Endodermal cell (in vitro differentiated cells): Measurements from ENCODE around the gene CABLES2. TPM values are rescaled to one million over a fixed set of nuclear protein-coding genes. Genes with fewer than 3 reads are reported as not detected.
A peak's percentile ranks its signal among the peaks of the same experiment; 100 is the strongest.

Source experiments
- DNase-seq: peaks from one replicate; pipeline ENCODE4 v3.0.0-alpha.2; 2017
- H3K27ac ChIP-seq: 2 replicates; pipeline ENCODE4 v1.5.1; 2013; ENCODE audit warnings: mild to moderate bottlenecking, low read depth, low read length, moderate library complexity
- H3K27me3 ChIP-seq: 2 replicates; pipeline ENCODE4 v1.6.1; 2013; ENCODE audit warnings: mild to moderate bottlenecking, low read length, moderate library complexity; ENCODE audit not compliant: insufficient read depth, control insufficient read depth, poor library complexity, severe bottlenecking
- H3K36me3 ChIP-seq: 2 replicates; pipeline ENCODE4 v1.7.0; 2013; ENCODE audit warnings: mild to moderate bottlenecking, low read length, moderate library complexity; ENCODE audit not compliant: control insufficient read depth, insufficient read depth
- H3K4me1 ChIP-seq: one replicate; pipeline ENCODE4 v1.7.0; 2013; ENCODE audit warnings: low read length; ENCODE audit not compliant: control insufficient read depth, insufficient read depth
- H3K4me3 ChIP-seq: 2 replicates; pipeline ENCODE4 v1.5.1; 2013; ENCODE audit warnings: mild to moderate bottlenecking, low read length, moderate library complexity
- H3K9ac ChIP-seq: 2 replicates; pipeline ENCODE4 v1.6.1; 2013; ENCODE audit warnings: mild to moderate bottlenecking, low read length, moderate library complexity; ENCODE audit not compliant: poor library complexity, severe bottlenecking; ENCODE audit errors: extremely low read depth
- H3K9me3 ChIP-seq: 2 replicates; pipeline ENCODE4 v1.6.1; 2013; ENCODE audit warnings: mild to moderate bottlenecking, low read length, moderate library complexity; ENCODE audit not compliant: control insufficient read depth
- H3K27ac Mint-ChIP-seq: 2 replicates; pipeline ENCODE4 v1.8.0; 2020; ENCODE audit warnings: mixed read lengths
- H3K27me3 Mint-ChIP-seq: 2 replicates; pipeline ENCODE4 v1.8.0; 2021; ENCODE audit warnings: mild to moderate bottlenecking, mixed read lengths; ENCODE audit not compliant: insufficient read depth
- H3K36me3 Mint-ChIP-seq: 2 replicates; pipeline ENCODE4 v1.8.0; 2020; ENCODE audit warnings: low read depth, mixed read lengths
- H3K4me1 Mint-ChIP-seq: 2 replicates; pipeline ENCODE4 v1.8.0; 2020; ENCODE audit warnings: mixed read lengths
- H3K4me3 Mint-ChIP-seq: 2 replicates; pipeline ENCODE4 v1.8.0; 2020; ENCODE audit warnings: mild to moderate bottlenecking, moderate library complexity, mixed read lengths
- H3K9me3 Mint-ChIP-seq: 2 replicates; pipeline ENCODE4 v1.8.0; 2020; ENCODE audit warnings: mild to moderate bottlenecking, mixed read lengths
- WGBS, 2 experiments: methylation state at CpG; one replicate each; pipeline versions ENCODE4 v1.1.5 to v1.1.7; 2013; ENCODE audit warnings: missing lambda C conversion rate in 2 of 2, mixed read lengths in 1 of 2; ENCODE audit not compliant: insufficient coverage in 1 of 2, insufficient read length in 1 of 2; 5-methylcytosine and 5-hydroxymethylcytosine counted together
- total RNA-seq, 2 donors: library from RNA; stranded (reverse); fragmentation: NEBNext Ultra II Directional in 1 of 2; extraction: Animal tissue kit (Norgen Biotek cat#: 25700) in 1 of 2; gene quantifications; 2 replicates in 1 of 2; 3 replicates in 1 of 2; pipeline ENCODE4 v1.2.1, GENCODE V29; 2021
- TF ChIP-seq, protein P1 (sequence below): fragments of 200-600 bp; sonication (generic); conservative IDR thresholded peaks from 2 replicates; pipeline ENCODE4 v1.5.0; 2021; ENCODE audit warnings: antibody characterized with exemption, mild to moderate bottlenecking

The CABLES2 gene
- total RNA-seq, 2 donors from 2014 or later = 10.4 to 15.6 TPM

DNA sequence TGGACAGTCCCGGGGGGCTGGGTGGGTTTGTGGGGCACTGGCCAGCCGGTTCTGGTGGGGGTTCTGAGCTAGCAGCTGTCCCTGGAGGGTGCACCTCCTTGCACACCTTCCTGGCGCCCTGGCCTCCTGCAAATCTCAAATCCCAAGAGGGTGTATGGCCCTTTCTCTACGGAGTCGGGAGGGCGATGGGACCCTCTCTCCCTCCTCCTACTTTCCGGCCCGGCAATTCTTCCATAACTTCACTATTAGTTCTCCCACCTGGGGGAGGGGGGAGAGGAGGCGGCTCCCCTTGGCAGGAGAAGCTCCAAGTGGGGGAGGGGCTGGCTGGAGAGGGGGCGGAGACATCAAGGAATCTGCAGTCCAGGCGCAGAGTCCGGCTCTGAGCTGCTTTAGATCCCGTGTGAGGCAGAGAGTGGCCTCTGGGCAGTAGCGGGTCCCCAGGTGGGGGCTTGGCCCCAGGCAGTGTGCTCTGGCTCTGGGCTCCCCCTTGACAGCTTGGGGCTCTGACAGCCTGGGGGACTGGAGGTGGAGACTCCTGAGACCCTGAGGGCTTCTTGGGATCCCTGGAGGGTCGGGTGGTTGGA lies 38.6 kb downstream of the CABLES2 start:
- no peaks in the 10 kb centered on the region for H3K36me3 ChIP-seq
- peaks cover 16% of the 10 kb centered on the region for H3K4me1 Mint-ChIP-seq
- no peaks in the 10 kb centered on the region for H3K27me3 ChIP-seq
- DNase-seq = peak; percentile 90
- peak overlapping the region; percentile 51 for H3K27ac ChIP-seq
- H3K4me3 ChIP-seq = peak overlapping the region; percentile 71
- H3K36me3 Mint-ChIP-seq = no peaks in the 10 kb centered on the region
- H3K27ac Mint-ChIP-seq = peak overlapping the region; percentile 44
- peak overlapping the region; percentile 53 for H3K4me3 Mint-ChIP-seq
- WGBS, 2 experiments = 8 to 9% methylated on average over 4 to 13 of the region's 15 CpGs
- H3K9ac ChIP-seq = peak overlapping the region; percentile 25
- H3K4me1 ChIP-seq = peaks cover 34% of the 10 kb centered on the region
- peaks cover 2% of the 10 kb centered on the region for H3K9me3 Mint-ChIP-seq
- peaks cover 3% of the 10 kb centered on the region for H3K27me3 Mint-ChIP-seq
- H3K9me3 ChIP-seq = no peaks in the 10 kb centered on the region
- TF ChIP-seq, protein P1, sequence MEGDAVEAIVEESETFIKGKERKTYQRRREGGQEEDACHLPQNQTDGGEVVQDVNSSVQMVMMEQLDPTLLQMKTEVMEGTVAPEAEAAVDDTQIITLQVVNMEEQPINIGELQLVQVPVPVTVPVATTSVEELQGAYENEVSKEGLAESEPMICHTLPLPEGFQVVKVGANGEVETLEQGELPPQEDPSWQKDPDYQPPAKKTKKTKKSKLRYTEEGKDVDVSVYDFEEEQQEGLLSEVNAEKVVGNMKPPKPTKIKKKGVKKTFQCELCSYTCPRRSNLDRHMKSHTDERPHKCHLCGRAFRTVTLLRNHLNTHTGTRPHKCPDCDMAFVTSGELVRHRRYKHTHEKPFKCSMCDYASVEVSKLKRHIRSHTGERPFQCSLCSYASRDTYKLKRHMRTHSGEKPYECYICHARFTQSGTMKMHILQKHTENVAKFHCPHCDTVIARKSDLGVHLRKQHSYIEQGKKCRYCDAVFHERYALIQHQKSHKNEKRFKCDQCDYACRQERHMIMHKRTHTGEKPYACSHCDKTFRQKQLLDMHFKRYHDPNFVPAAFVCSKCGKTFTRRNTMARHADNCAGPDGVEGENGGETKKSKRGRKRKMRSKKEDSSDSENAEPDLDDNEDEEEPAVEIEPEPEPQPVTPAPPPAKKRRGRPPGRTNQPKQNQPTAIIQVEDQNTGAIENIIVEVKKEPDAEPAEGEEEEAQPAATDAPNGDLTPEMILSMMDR = no peak

DNA sequence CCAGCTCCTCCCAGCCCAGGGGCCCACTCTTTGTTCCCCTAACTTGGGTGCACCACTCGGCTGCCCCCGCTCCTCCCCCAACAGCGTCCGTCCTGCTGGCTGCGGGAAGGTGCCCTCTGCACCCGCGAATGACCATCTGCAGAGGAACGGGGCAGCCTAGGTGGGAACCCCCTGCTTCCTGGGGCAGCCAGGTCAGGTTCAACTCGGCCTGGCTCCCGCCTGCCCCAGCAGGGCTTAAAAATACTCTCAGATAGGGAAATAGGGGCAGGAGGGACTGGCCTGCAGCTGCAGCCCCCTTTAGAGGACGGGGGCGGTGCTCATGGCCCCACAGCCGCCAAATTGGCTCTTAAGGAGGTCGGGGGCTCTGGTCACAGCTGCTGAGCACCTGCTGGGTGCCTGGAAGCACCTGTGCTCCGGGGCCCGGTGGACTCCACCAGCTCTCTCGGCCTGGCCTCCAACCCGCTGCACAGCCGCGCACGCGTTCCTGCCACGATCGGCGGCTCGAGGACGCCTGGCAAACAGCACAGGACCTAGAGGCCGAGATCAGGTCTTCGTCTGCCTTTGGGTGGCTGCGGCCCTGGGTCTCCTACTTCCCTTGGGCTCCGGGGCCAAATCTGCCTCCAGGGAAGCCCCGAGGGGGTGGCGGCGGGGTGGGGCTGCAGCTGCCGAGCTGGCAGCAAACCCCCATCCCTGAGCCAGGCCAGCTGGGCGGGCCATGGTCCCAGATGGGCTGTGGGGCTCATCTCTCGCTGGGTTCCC lies 39.3 kb downstream of the CABLES2 start:
- H3K27me3 ChIP-seq = no peaks in the 10 kb centered on the region
- H3K4me1 ChIP-seq = peaks cover 35% of the 10 kb centered on the region
- peaks cover 19% of the 10 kb centered on the region for H3K4me1 Mint-ChIP-seq
- H3K27me3 Mint-ChIP-seq = peaks cover 3% of the 10 kb centered on the region
- DNase-seq = peak; percentile 87
- H3K36me3 ChIP-seq = no peaks in the 10 kb centered on the region
- H3K27ac Mint-ChIP-seq = no peak overlapping the region
- peak overlapping the region; percentile 53 for H3K27ac ChIP-seq
- WGBS, 2 experiments = 17% methylated on average over 25 to 37 of the region's 37 CpGs
- H3K9me3 Mint-ChIP-seq = peaks cover under 1% of the 10 kb centered on the region
- peak overlapping the region; percentile 71 for H3K4me3 ChIP-seq
- H3K9ac ChIP-seq = peak overlapping the region; percentile 44
- H3K4me3 Mint-ChIP-seq = peak overlapping the region; percentile 53
- H3K36me3 Mint-ChIP-seq = no peaks in the 10 kb centered on the region
- TF ChIP-seq, protein P1 = no peak
- H3K9me3 ChIP-seq = no peaks in the 10 kb centered on the region

DNA sequence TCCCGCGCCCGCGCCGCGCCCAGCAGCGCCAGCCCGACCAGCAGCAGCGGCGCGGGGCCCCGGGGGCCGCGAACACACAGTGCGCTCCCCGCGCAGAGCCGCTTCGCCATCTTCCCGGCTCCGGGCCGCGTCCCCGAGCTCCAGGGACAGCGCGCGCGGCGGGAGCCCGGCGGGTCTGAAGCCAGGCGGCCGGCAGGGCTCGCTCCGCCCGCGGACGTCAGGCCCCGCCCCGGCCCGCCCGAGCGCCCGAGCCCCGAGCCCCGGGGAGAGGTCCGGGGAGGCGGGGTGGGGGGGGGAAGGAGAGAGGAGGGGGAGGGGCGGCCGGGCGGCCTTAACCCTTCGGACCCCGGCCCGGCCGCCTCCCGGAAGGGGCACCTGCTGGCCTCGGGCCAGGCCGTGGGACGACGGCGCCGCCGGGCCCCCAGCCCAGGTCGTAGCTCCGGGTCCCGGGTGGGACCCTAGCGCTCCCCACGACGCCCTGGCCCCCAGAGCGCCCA lies 39.9 kb downstream of the CABLES2 start, which contains the start of gene LAMA5:
LAMA5 (minus strand) TSS at position 177 of the 497 bp plus-strand sequence; CDS start at position 110, 67 bp downstream.
- Mint-ChIP-seq H3K27me3 (peaks cover 3% of the 10 kb centered on the region), H3K4me1 (peaks cover 25% of the 10 kb centered on the region), H3K4me3 (peak within 1 kb of the TSS; percentile 62), H3K36me3 (peaks cover 3% of the 10 kb centered on the region), H3K27ac (peak within 1 kb of the TSS; percentile 30), H3K9me3 (no peaks in the 10 kb centered on the region)
- peak; percentile 89 for DNase-seq
- TF ChIP-seq, protein P1 = no peak
- H3K27ac ChIP-seq = peak within 1 kb of the TSS; percentile 53
- 1 to 2% methylated on average over 9 to 57 of the region's 70 CpGs for WGBS, 2 experiments
- peaks cover 40% of the 10 kb centered on the region for H3K4me1 ChIP-seq
- peak within 1 kb of the TSS; percentile 85 for H3K4me3 ChIP-seq
- H3K9ac ChIP-seq = peak within 1 kb of the TSS; percentile 63
- H3K27me3 ChIP-seq = no peaks in the 10 kb centered on the region
- H3K9me3 ChIP-seq = no peaks in the 10 kb centered on the region
- peaks cover 3% of the 10 kb centered on the region for H3K36me3 ChIP-seq
